HL-60/S4 treated with retinoic acid at 250 ng/mL for 4 days and 3 days (cell line): ENCODE results near the gene PCF11.

Experiments
- in situ Hi-C: fragments of 300-500 bp; cut with MboI; formaldehyde crosslinking; loops from 2 replicates; pipeline ENCODE4 v1.7.0; 2022; ENCODE audit warnings: low sequenced_read_pairs

PCF11 gene

DNA sequence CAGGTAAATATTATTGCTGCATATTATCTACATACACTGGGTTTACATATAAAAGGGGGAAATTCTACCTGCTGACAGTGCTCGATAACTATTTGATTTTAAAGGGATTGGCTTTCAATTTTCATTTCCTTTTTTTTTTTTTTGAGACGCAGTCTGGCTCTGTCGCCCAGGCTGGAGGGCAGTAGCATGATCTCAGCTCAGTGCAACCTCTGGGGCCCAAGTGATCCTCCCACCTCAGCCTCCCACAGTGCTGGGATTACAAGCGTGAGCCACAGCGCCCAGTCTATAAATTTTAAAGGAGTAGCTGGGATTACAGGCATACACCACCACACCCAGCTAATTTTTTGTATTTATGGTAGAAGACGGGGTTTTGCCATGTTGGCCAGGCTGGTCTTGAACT is 3.2 kb upstream of the PCF11 start:
- in situ Hi-C loops: no loop called here

DNA sequence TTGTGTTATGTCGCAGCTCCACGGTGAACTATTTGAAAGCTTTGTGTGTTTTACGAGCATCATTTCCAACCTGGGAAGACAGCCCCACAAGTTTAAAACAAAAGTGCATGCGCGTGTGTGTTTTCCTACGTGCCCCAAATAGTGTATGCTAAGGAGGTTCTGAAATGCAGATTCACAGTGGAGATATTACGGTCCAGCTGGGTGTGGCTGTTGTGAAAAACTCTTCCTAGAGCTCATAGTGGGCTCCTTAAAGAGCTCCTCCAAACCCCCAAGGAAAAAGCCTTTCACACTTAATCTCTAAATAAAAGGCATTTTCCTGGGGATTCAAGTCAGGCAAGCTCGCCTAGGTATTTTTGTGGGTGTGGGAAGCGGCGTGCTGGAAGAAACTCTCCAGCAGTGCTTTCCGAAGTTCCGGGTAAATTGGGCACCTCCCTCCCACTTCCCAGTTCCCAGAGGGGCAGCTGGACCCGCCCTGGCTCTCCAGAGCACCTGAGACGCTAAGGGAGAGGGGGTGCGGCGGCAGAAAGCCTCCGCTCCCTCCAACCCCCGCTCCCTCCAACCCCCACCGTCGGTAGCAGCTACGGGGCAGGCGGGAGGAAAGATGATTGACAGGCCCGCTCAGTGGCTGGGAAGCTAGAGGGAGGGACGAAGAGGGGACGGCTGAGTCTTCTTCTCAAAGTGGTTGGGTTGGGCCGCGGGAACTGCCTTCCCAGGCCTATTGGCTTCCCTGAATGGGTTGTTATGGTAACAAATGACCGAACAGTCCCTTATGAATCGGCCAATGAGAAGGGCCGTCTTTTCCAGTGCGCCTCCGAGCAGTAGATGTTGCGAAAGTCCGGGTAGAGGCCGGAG is 561 bp upstream of the PCF11 start:
- in situ Hi-C loops: no loop called here

DNA sequence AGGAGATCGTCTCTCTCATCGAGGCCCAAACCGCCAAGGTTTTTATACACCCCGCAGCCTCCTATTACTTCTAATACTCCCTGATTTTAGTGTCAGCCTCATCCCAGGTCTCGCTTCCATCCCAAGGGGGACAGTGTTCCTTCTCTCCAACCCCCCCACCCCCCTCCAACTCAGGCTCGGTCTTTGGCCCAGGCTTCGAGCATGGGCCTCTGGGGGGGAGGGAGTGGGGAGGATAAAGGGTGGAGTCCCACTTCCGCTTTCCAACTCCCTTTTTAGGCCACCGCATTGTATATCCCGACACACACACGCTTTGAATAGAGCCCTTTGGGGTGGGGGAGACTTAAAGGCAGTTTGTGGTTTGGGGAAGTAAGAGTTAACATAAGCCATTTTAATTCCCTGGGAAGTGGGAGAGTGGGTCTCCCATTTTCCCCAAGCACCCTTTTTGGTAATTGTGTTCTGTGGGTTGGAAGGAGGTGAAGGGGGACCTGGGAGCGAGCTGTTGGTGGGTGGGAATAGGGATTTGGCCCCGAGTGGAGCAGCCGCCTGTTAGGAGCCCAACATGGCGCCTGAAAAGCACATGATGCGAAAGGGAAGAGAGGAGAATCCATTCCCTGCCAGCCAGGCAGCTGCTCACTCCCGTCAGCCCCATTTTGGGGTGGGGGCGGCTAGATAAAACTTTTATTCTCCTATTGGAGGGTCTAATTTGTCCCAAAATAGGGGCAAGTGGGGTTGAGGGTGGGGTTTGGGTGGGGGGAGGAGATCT is 844 bp downstream of the PCF11 start:
- in situ Hi-C loops: no loop called here

DNA sequence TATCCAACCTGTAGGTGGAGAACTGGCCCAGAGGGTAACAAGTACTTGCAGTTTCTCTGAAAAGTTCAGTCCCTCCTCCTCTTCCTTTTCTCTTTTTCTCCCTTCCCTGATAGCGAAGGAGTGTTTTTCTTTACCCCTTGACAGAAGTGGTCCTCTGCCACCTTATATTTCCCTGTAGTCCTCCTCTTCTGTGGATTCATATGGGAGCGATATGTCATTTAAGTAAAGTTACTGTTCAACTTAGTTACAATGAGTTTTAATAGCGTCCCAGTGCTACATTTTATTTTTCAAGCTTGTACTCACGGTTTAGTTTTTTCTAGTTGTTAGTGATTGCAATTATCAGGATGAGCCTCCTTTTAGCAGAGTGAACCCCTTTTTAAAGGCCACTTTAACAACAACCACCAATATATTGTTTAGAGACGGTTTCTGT is 1.4 kb downstream of the PCF11 start:
- in situ Hi-C loops: no loop called here

DNA sequence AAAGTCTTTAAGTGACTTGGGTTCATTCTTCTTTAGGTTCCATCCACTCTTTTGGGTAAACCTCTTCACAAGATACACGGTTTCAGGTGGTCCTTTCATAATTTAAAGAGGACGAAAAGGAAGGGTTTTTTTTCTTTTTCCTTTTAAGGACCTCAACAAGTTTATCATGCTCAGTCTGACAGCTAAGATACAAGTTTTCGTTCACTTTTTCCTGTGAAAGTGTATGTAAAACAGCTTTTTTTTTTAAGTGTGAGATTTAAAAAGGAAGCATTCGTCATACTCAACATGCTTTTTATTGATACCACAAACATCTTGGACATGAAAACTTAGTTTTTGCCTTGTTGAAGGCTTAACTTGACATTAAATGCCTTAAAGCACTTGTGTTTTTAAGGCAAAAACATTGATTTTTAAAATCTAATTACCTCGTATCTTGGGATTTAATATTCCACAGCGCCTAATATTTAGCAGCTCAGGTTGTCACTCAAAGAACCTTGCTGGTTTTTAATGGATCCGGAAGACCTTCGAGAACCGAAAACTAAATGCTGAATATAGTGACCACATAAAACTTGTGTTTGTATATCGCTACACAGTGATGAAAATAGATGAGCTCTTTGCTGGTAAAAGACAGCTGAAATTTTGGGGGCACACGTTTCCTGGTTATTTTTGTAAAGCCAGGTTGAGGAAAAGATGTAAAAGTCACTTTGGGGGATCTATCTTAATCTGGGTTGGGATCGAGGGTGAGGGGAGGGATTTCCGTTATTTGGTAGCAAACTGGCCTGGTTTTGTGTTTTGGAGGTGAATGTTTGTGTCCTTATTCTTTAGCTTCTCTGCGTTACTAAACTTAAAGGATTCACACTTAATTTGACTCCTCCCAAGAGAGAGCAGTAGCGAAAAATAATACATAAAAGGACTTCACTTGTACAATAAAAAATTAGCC is 2.3 kb downstream of the PCF11 start:
- in situ Hi-C loops: no loop called here

- in situ Hi-C loops: no loop called here
Observed at GRCh38 chr11:83159902-83160865, 3.3 kb downstream of the PCF11 start.

DNA sequence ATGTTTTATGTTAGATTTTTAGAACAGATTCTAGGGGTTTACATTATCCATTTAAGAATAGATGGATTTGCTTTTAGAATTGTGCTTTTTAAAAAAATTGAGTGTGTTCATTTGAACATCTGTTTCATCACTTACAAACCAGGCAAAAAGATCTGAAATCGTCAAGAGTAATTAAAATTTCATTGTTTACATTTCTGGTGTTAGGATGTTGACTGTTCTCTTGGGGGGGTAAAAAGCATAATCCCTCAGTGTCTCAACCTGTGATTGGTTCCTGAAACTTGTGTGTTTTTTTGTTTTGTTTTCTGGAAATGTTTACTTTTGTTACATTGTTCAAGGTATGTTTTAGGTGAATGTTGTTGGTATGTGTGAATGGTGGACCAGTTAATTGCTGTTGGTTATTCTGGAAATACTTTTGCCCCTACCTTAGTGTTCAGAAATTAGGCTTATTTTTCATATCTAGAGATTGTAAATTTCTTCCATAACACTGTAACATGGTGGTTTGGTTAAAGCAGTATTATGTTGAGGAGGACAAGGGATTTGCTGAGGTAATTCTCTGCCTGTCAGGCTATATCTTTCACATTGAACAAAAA is 4.8 kb downstream of the PCF11 start:
- in situ Hi-C loops: no loop called here

DNA sequence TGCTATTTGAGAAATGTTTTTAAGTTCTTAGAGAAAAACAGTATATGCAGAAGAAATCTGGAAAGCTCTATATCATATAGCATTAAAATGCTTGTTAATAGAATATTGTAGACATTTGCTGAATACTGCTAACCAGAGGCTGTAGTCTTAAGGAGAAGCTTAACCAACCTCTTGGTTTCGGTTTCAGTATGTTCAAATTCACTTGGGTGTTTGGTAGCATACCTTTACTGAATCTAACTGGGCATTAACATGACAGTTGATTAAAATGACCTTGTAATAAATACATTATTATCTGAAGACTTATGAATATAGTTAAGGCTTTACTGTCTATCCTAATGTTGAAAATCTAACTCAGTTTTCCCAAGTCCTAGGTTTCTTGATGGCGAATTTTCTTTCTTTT is 5.4 kb downstream of the PCF11 start:
- in situ Hi-C loops: no loop called here

DNA sequence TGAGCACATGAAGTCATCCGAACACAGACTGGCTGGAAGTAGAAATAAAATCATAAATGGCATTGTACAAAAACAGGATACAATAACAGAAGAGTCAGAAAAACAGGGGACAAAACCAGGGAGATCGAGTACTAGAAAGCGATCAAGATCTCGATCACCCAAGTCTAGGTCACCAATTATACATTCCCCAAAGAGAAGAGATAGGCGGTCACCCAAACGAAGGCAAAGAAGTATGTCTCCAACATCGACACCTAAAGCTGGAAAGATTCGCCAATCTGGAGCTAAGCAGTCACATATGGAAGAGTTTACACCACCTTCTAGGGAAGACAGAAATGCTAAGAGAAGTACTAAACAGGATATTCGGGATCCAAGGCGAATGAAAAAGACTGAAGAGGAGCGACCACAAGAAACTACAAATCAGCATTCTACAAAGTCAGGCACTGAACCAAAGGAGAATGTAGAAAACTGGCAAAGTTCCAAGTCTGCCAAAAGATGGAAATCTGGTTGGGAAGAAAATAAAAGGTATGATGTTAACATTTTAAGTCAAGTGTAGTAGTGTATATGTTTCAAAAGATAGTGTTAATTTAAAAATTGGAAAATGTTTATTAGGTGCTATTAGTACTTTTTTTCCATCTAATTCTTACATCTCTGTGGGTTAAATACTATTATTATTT is 9.4 kb downstream of the PCF11 start:
- in situ Hi-C loops: no loop called here

GRCh38 chr11:83168756-83169155 is 11.8 kb downstream of the PCF11 start:
- in situ Hi-C loops: no loop called here

DNA sequence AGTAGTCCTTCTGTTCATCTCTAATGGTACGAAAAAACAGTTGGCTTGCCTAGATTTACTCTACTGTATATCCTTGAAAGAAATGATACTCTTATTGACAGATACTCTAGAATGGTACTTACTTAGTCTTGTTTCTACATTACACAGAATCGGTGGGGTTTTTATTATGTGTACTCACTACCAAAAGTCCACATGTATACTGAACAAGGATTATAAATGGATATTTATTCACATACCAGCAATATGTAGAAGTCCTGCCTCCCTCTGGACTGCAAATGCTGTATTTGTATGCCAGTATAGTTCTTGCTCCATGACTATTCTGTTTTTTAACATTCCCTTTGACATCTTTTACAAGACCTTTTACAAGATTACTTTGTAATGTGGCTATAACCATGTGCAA is 13.9 kb downstream of the PCF11 start:
- in situ Hi-C loops: no loop called here

- in situ Hi-C loops: no loop called here
Observed at GRCh38 chr11:83172551-83172950, 15.6 kb downstream of the PCF11 start.

- in situ Hi-C loops: no loop called here
Observed at GRCh38 chr11:83174008-83174407, 17.1 kb downstream of the PCF11 start.

DNA sequence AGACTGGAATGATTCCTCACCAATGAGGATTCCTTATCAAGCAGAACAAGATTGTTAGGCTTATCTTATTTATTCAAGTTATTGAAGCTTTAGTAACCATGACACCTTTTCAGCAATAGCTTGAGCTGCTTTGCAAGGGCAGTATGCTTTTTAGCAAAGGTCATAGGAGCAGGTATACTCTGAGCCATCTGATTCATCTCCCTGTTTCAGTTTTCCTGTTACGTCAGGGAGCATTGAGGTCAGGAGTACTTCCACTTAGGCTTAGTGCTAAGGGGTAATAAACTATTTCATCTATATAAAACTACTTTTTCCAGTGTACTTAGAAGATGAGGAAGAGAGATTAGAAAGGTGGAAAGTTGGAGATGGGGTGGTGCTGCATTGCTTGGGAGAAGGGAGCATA is 18.9 kb downstream of the PCF11 start:
- in situ Hi-C loops: no loop called here

- in situ Hi-C loops: no loop called here
Observed at GRCh38 chr11:83181815-83182214, 24.9 kb downstream of the PCF11 start.

DNA sequence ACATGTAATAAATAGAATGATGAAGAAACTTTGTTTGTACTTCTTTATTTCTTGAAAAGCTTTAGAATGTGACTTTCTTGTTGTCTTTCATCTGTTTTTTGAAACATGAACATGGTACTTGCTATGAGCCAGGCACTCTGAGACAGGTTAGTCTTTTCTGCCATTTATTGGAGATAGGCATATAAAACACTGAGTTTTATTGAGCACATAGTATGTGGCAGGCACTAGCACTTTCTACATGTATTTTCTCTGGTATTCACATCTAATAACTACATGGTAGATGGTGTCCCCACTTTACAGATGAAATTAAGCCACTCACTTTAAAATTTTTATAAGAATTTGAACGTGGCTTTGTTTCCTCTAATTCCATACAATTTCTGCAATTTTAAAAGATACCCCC is 28.8 kb downstream of the PCF11 start:
- in situ Hi-C loops: no loop called here

GRCh38 chr11:83187465-83187864 is 30.5 kb downstream of the PCF11 start:
- in situ Hi-C loops: no loop called here

- in situ Hi-C loops: no loop called here
Observed at GRCh38 chr11:83191491-83191890, 34.6 kb downstream of the PCF11 start.

DNA sequence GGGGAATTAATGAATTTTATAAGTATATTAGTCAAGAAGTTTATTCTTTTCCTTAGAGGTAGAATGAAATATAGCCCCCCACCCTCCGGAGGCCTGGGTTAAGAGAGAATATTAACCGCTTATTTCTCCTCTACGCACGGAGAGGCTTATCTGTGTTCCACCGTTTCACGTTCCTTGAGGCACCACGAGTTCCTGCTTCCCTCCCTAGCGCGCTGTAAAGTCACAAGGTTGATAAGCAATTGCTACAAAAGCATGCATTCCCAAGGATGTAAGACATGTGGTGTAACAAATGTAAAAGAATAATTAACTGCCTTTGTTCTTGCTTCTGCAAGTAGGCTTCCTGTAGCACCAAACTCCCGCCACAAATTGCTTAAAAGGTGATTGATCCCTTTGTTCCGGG is 35.1 kb downstream of the PCF11 start:
- in situ Hi-C loops: no loop called here
